ENCODE measurements around the gene CCT5.

Gene CCT5

GRCh38 chr5:10301842-10302610, 51.9 kb downstream of the CCT5 start:
- Histone ChIP-seq H3K4me1 (ENCODE audit: insufficient read depth, low read length, poor library complexity, severe bottlenecking) (no peaks in the 10 kb centered on the region), H3K4me3 (ENCODE audit: low read length, poor library complexity, severe bottlenecking) (no peak overlapping the region), H3K9ac (ENCODE audit: low read depth, low read length, poor library complexity, severe bottlenecking) (no peak overlapping the region), H3K4me2 (ENCODE audit: low read depth, low read length, poor library complexity, severe bottlenecking) (no peak overlapping the region), H4K20me1 (ENCODE audit: insufficient read depth, low read length, poor library complexity, severe bottlenecking) (no peaks in the 10 kb centered on the region), H3K27me3 (ENCODE audit: insufficient read depth, low read length, poor library complexity, severe bottlenecking) (no peaks in the 10 kb centered on the region), H3F3A (ENCODE audit: low read depth) (no peaks in the 10 kb centered on the region), H3K9me3 (ENCODE audit: insufficient read depth, low read depth, low read length) (no peaks in the 10 kb centered on the region), H2AFZ (ENCODE audit: low read length) (no peak overlapping the region), H3K36me3 (ENCODE audit: insufficient read depth, low read length) (no peaks in the 10 kb centered on the region), H3K9me2 (replicated peaks; ENCODE audit: low read depth, low read length) (no peaks in the 10 kb centered on the region), H3K79me2 (ENCODE audit: insufficient read depth, low read length) (no peaks in the 10 kb centered on the region)
- TF ChIP-seq CTCF (conservative IDR thresholded peaks at IDR 0.05; ENCODE audit: low read length): no peak
- no peak for TF ChIP-seq EZH2phosphoT487 (IDR thresholded peaks at IDR 0.05; ENCODE audit: borderline replicate concordance)

GRCh38 chr5:10303201-10303600, 53.1 kb downstream of the CCT5 start:
- H3K4me1 ChIP-seq (ENCODE audit: insufficient read depth, low read length, poor library complexity, severe bottlenecking): no peaks in the 10 kb centered on the region
- no peaks in the 10 kb centered on the region for H3K79me2 ChIP-seq (ENCODE audit: insufficient read depth, low read length)
- no peaks in the 10 kb centered on the region for H3K36me3 ChIP-seq (ENCODE audit: insufficient read depth, low read length)
- no peak overlapping the region for H3K4me3 ChIP-seq (ENCODE audit: low read length, poor library complexity, severe bottlenecking)
- H3K27me3 ChIP-seq (ENCODE audit: insufficient read depth, low read length, poor library complexity, severe bottlenecking): no peaks in the 10 kb centered on the region
- TF ChIP-seq EZH2phosphoT487 (IDR thresholded peaks at IDR 0.05; ENCODE audit: borderline replicate concordance) (no peak), CTCF (conservative IDR thresholded peaks at IDR 0.05; ENCODE audit: low read length) (no peak)
- no peak overlapping the region for H3K9ac ChIP-seq (ENCODE audit: low read depth, low read length, poor library complexity, severe bottlenecking)
- no peaks in the 10 kb centered on the region for H3K9me2 ChIP-seq (replicated peaks; ENCODE audit: low read depth, low read length)
- H3K9me3 ChIP-seq (ENCODE audit: insufficient read depth, low read depth, low read length): no peaks in the 10 kb centered on the region
- no peaks in the 10 kb centered on the region for H4K20me1 ChIP-seq (ENCODE audit: insufficient read depth, low read length, poor library complexity, severe bottlenecking)
- no peak overlapping the region for H3K4me2 ChIP-seq (ENCODE audit: low read depth, low read length, poor library complexity, severe bottlenecking)
- no peak overlapping the region for H2AFZ ChIP-seq (ENCODE audit: low read length)
- H3F3A ChIP-seq (ENCODE audit: low read depth): no peaks in the 10 kb centered on the region

DNA sequence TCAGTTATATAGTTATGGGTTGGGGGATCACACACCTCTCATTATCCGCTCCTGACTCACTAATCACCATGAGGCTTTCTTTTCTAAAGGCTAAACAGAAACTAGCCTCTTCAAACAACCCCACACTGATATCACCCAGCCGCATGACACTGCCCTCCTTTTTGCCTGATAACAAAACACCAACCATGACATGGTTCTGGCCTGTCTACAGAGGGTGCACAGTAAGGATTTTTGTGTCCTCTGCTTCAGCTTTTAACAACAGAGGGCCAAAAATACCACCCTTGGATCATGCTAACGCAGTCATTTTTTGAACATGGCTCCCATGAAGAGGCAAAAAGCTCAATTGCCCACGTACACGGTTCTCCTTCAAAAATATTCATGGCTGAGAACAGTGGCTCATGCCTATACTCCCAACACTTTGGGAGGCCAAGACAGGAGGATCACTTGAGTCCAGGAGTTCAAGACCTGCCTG, 53.7 kb downstream of the CCT5 start:
- Histone ChIP-seq H2AFZ (ENCODE audit: low read length) (no peak overlapping the region), H3K27me3 (ENCODE audit: insufficient read depth, low read length, poor library complexity, severe bottlenecking) (no peaks in the 10 kb centered on the region), H3K79me2 (ENCODE audit: insufficient read depth, low read length) (no peaks in the 10 kb centered on the region), H3F3A (ENCODE audit: low read depth) (no peaks in the 10 kb centered on the region), H3K9me3 (ENCODE audit: insufficient read depth, low read depth, low read length) (no peaks in the 10 kb centered on the region), H3K4me3 (ENCODE audit: low read length, poor library complexity, severe bottlenecking) (no peak overlapping the region), H3K9ac (ENCODE audit: low read depth, low read length, poor library complexity, severe bottlenecking) (no peak overlapping the region), H3K36me3 (ENCODE audit: insufficient read depth, low read length) (no peaks in the 10 kb centered on the region), H3K4me2 (ENCODE audit: low read depth, low read length, poor library complexity, severe bottlenecking) (no peak overlapping the region), H3K9me2 (replicated peaks; ENCODE audit: low read depth, low read length) (no peaks in the 10 kb centered on the region), H3K4me1 (ENCODE audit: insufficient read depth, low read length, poor library complexity, severe bottlenecking) (no peaks in the 10 kb centered on the region), H4K20me1 (ENCODE audit: insufficient read depth, low read length, poor library complexity, severe bottlenecking) (no peaks in the 10 kb centered on the region)
- TF ChIP-seq CTCF (conservative IDR thresholded peaks at IDR 0.05; ENCODE audit: low read length): no peak
- no peak for TF ChIP-seq EZH2phosphoT487 (IDR thresholded peaks at IDR 0.05; ENCODE audit: borderline replicate concordance)
